GM12872 (cell line): ENCODE results near the gene NDUFS6.

Source experiments
- CTCF ChIP-seq: IDR thresholded peaks from 3 replicates; pipeline ENCODE4 v1.5.1; 2011; ENCODE audit warnings: low read depth, mild to moderate bottlenecking, low read length, moderate library complexity; ENCODE audit not compliant: insufficient read depth

NDUFS6 gene

GRCh38 chr5:1853531-1853930 is 52.3 kb downstream of the NDUFS6 start:
- no peak for TF ChIP-seq CTCF

- no peak for TF ChIP-seq CTCF
These were observed 53.9 kb downstream of the NDUFS6 start for GRCh38 chr5:1855075-1855474.

- TF ChIP-seq CTCF, result no peak
These were observed 54.4 kb downstream of the NDUFS6 start for GRCh38 chr5:1855596-1855995.

GRCh38 chr5:1856596-1857255 is 55.5 kb downstream of the NDUFS6 start:
- TF ChIP-seq CTCF, result no peak

- no peak for TF ChIP-seq CTCF
These were observed 56.0 kb downstream of the NDUFS6 start for GRCh38 chr5:1857256-1857600.

GRCh38 chr5:1858436-1858835 is 57.2 kb downstream of the NDUFS6 start:
- TF ChIP-seq CTCF, result no peak

- no peak for TF ChIP-seq CTCF
These were observed 57.9 kb downstream of the NDUFS6 start for GRCh38 chr5:1859099-1859498.
